Activated naive CD4-positive, alpha-beta T cell treated with anti-CD3 and anti-CD28 coated beads, Interleukin-2, amount 50 U/mL, for 72 hours (primary cell): ENCODE measurements around the gene NBPF9. TPM values are rescaled to one million over a fixed set of nuclear protein-coding genes. Genes with fewer than 3 reads are reported as not detected.
"Not testable (repeated sequence)": the region's sequence is repeated elsewhere in the genome, so short reads cannot be mapped to it uniquely, and the experiment has no call there.

Source experiments
- ATAC-seq, 2 donors: fragments of 150-1000 bp; cut with Tn5 transposase; 2 replicates each; pipeline ENCODE4 v1.10.0; 2021; ENCODE audit warnings: mild to moderate bottlenecking in 2 of 2, moderate library complexity in 2 of 2
- DNase-seq, 2 donors: peaks; one replicate each; pipeline ENCODE4 v3.0.0; 2021 to 2022; ENCODE audit warnings: low spot score in 2 of 2
- H3K27ac Mint-ChIP-seq, 2 donors: one replicate each; pipeline ENCODE4 v1.8.0; 2022; ENCODE audit warnings: mild to moderate bottlenecking in 2 of 2, mixed read lengths in 2 of 2
- H3K36me3 Mint-ChIP-seq, 2 donors: one replicate each; pipeline ENCODE4 v1.8.0; 2022; ENCODE audit warnings: mixed read lengths in 2 of 2
- H3K9me3 Mint-ChIP-seq, 2 donors: one replicate each; pipeline ENCODE4 v1.8.0; 2022; ENCODE audit warnings: mixed read lengths in 2 of 2
- total RNA-seq, 2 donors: library from RNA; stranded (reverse); gene quantifications; one replicate each; pipeline ENCODE4 v1.2.3, GENCODE V29; 2022

The NBPF9 gene
- total RNA-seq, 2 donors from 2014 or later: 19.8 to 29.7 TPM

DNA sequence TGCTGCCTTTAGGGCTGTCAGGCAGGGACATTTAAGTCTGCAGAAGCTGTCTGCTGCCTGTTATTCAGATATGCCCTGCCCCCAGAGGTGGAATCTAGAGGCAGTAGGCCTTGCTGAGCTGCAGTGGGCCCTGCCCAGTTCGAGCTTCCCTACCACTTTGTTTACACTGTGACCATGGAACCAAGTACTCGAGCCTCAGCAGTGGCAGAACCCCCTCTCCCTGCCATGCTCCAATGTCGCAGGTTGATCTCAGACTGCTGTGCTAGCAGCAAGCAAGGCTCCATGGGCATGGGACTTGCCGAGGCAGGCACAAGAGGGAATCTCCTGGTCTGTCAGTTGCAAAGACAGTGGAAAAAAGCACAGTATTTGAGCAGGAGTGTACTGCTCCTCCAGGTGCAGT, 60.3 kb downstream of the NBPF9 start:
- not testable (repeated sequence) for H3K27ac Mint-ChIP-seq, H3K36me3 Mint-ChIP-seq, ATAC-seq, DNase-seq, H3K9me3 Mint-ChIP-seq

DNA sequence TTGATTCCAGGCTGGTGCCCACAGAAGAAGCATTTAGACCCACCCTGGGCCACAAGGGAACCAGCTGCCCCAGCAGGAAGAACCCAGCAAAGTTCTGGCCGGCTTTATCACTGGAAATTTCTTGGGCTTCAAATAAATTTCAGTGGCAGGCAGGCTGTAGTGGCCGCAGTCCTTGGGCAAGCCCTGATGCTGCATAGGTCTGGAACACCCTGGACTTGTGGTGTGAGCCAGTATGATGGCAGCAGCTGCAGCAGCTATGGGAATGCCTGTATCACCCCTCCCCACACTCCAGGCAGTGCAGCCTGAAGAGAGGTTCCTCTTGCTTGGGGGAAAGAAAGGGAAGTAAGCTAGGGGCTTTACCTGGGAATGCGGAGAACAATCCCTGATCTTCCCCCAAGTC, 69.4 kb downstream of the NBPF9 start:
- not testable (repeated sequence) for ATAC-seq, H3K36me3 Mint-ChIP-seq, DNase-seq, H3K27ac Mint-ChIP-seq, H3K9me3 Mint-ChIP-seq

DNA sequence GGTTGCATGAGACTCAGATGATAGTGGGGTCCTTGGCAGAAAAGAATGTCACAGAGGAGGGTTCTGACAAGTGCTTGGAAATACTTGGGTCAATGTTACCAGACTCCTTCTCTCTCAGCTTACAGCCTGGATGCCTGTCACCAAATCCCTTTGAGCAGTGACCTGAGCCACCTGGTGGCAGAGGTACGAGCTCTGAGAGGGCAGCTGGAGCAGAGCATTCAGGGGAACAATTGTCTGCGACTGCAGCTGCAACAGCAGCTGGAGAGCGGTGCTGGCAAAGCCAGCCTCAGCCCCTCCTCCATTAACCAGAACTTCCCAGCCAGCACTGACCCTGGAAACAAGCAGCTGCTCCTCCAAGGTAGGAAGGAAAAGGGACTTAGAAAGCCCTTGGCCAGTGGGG, 79.0 kb downstream of the NBPF9 start:
- H3K27ac Mint-ChIP-seq, H3K36me3 Mint-ChIP-seq, DNase-seq, H3K9me3 Mint-ChIP-seq, ATAC-seq: not testable (repeated sequence)

DNA sequence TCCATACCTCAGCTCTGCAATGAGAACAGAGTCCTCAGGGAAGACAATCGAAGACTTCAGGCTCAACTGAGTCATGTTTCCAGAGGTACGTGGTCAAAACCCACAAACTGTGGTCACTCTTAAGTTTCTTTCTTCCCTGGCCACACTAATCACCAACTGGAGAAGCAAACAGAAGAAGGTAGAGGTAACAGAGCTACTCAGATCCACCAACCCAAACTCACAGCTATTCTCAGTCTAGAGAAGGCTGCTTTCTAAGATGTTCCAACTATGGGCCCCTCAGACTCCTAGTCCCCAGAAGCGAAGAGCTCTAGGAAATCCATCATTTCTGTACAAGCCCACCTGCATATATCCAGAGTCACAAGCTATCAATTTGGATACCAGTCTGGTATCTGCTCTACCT, 84.8 kb downstream of the NBPF9 start:
- not testable (repeated sequence) for H3K36me3 Mint-ChIP-seq, H3K9me3 Mint-ChIP-seq, H3K27ac Mint-ChIP-seq, DNase-seq
- peak; percentile 16 to 62 for ATAC-seq

DNA sequence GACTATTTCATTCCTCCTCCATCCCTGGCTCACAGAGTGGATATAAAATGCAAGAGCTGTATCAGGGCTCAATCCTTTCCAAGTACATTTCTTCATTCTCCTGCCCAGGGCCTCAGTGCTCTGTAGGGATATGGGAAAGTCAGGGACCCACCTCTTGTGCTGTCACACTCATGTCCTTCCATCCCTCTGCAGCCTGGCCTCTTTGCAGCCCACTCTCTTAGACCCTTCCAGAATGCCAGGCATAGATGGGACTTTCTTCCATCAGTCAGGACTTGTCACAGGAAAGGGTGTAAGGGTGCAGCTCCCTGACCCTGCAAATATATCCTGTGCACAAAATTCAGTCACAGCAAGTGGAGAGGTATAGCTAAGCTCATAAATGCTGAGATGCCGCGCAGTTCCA, 86.7 kb downstream of the NBPF9 start:
- not testable (repeated sequence) for ATAC-seq, H3K36me3 Mint-ChIP-seq, DNase-seq, H3K27ac Mint-ChIP-seq, H3K9me3 Mint-ChIP-seq

DNA sequence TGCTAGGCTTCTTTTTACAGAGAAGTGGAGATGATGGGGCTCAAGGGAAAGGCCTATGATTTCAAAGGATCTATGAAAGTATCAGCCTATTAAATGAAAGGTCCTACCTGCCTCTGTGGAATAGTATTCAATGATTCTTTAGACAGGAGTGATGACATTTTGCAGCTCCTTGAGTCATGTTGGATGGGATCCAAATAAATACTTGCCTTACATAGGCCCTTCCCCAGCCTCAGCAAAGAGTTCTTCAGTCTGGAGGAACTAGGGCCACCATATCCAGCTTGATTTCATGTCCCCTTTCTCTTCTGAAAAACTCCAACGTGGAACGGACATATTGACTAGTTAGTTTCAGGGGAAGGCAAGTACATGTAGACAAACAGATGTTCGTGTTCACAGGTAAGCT, 87.8 kb downstream of the NBPF9 start:
- H3K27ac Mint-ChIP-seq, H3K36me3 Mint-ChIP-seq, ATAC-seq, DNase-seq, H3K9me3 Mint-ChIP-seq: not testable (repeated sequence)

DNA sequence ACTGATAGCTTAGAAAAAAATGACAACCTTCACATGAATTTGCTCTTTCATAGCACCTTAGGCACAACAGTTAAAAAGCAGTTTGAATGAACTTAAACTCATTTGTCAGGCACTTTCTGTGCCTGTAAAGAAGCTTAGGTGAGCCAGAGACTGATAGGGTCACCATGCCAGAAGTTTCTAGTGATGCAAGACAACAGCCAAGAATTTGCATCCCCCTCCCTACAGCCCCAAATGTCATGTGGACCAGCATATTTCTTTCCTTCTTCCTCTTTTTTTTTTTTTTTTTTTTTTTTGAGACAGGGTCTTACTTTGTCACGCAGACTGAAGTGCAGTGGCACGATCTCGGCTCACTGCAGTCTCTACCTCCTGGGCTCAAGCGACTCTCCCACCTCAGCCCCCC, 89.8 kb downstream of the NBPF9 start:
- H3K27ac Mint-ChIP-seq, ATAC-seq, H3K36me3 Mint-ChIP-seq, H3K9me3 Mint-ChIP-seq, DNase-seq: not testable (repeated sequence)

DNA sequence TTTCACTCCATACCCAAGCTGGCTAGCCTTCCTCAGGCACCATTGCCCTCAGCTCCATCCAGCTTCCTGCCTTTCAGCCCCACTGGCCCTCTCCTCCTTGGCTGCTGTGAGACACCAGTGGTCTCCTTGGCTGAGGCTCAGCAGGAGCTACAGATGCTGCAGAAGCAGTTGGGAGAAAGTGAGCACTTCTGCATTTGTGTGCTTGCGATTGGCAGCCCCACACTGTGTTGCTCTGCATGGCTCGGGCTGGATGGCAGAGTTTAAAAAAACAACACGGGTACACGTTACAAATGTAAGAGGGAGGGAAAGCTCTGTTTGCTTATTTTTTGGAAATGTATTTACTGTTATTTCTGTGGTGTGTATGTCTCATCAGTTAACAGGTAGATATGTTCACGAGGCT, 90.8 kb downstream of the NBPF9 start:
- H3K9me3 Mint-ChIP-seq, ATAC-seq, DNase-seq, H3K36me3 Mint-ChIP-seq, H3K27ac Mint-ChIP-seq: not testable (repeated sequence)

DNA sequence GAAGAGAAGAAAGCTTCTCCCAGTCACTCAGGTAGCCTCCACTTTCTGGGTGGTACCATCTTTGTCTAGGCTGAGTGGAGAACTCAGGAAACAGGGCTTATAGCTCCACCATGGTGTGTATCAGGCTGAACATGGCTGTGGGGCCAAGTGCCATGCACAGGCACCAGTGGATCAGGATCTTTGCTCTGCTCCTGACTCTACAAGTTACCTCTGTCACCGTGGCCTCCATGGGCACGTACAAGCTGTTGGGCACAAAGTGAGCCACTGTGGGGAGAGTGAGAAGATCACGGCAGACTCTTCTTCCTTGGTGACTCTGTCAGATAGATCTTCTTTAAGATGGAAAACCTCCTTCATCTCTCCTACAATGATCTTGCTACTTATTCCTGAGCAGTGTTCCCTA, 93.6 kb downstream of the NBPF9 start:
- not testable (repeated sequence) for H3K27ac Mint-ChIP-seq, DNase-seq, H3K36me3 Mint-ChIP-seq, ATAC-seq, H3K9me3 Mint-ChIP-seq

DNA sequence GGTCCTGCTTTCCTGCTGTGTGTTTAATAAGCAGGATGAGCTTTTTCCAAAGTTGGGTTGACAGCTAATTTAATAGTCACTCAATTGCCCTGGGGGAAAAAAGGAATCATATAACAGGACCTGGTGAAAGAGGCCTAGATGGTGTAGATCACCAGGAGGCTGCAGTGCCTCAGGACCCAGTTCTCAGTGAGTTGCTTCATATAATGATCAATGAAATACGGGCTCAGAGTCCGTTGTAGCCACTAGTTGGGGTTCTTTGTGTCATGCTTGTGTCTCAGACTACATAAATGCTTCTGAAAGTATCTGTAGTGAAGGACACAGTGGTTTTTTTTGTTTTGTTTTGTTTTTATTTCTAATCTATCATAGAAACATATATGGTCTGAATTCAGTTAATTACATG, 94.6 kb downstream of the NBPF9 start:
- H3K27ac Mint-ChIP-seq, DNase-seq, ATAC-seq, H3K36me3 Mint-ChIP-seq, H3K9me3 Mint-ChIP-seq: not testable (repeated sequence)

DNA sequence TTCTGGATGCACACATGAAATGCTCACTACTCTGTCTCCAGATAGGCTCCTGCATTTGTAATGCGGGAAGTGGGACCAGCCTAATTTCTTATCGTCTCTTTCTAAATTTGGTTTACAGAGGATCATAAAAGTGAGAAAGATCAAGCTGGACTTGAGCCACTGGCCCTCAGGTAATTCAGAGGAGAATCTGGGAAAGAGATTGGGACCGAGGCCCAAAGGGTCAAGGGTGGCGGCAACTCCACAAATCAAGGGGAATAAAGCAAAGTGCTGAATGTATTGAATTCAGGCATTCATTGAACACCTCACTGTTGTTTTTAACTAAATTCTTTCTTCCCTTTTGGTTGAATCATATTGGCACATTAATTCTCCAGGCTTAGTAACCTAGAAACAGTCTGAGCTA, 95.0 kb downstream of the NBPF9 start:
- not testable (repeated sequence) for H3K27ac Mint-ChIP-seq, DNase-seq, ATAC-seq

More for the DNA sequence above, 95.0 kb downstream of the NBPF9 start:
- H3K9me3 Mint-ChIP-seq, H3K36me3 Mint-ChIP-seq: not testable (repeated sequence)
